SJSA1 (cell line): ENCODE data around the gene SMYD1. TPM values are rescaled to one million over a fixed set of nuclear protein-coding genes. Genes with fewer than 3 reads are reported as not detected.

ENCODE experiments used
- DNase-seq, 2 experiments: peaks; one replicate each; pipeline ENCODE4 v3.0.0-alpha.2; 2015 to 2020; ENCODE audit warnings: low spot score in 2 of 2, low read depth in 1 of 2
- H3K27ac ChIP-seq: fragments of 250-450 bp; sonication (Bioruptor Pico); 2 replicates; pipeline ENCODE4 v1.5.1; 2020; ENCODE audit warnings: mild to moderate bottlenecking, moderate library complexity
- H3K27me3 ChIP-seq: fragments of 250-450 bp; sonication (Bioruptor Pico); replicated peaks from 2 replicates; pipeline ENCODE4 v1.5.1; 2020; ENCODE audit warnings: mild to moderate bottlenecking, moderate library complexity
- H3K36me3 ChIP-seq: fragments of 250-450 bp; sonication (Bioruptor Pico); 2 replicates; pipeline ENCODE4 v1.5.1; 2020; ENCODE audit warnings: mild to moderate bottlenecking
- H3K4me1 ChIP-seq: fragments of 250-450 bp; sonication (Bioruptor Pico); replicated peaks from 2 replicates; pipeline ENCODE4 v1.6.1; 2021; ENCODE audit warnings: mild to moderate bottlenecking
- H3K4me3 ChIP-seq: fragments of 250-450 bp; sonication (Bioruptor Pico); 2 replicates; pipeline ENCODE4 v1.5.1; 2020; ENCODE audit warnings: mild to moderate bottlenecking
- H3K9me3 ChIP-seq: fragments of 250-450 bp; sonication (Bioruptor Pico); replicated peaks from 2 replicates; pipeline ENCODE4 v1.5.1; 2020; ENCODE audit warnings: mild to moderate bottlenecking
- total RNA-seq: library from RNA; depleted of rRNA; stranded (reverse); fragments of >200 nt; shearing (Covaris generic); gene quantifications from 2 replicates; pipeline ENCODE4 v1.2.3, GENCODE V29; 2014

The SMYD1 gene
- total RNA-seq, 1 experiment from 2014 or later = not detected

- no peak for DNase-seq
- no peaks in the 10 kb centered on the region for H3K36me3 ChIP-seq
- 0 out of 2 replicates have a peak, but pooled peaks cover 3% of the 10 kb centered on the region for H3K27me3 ChIP-seq
- H3K27ac ChIP-seq = no peak overlapping the region
- H3K4me1 ChIP-seq = no peaks in the 10 kb centered on the region
- no peaks in the 10 kb centered on the region for H3K9me3 ChIP-seq
- no peak overlapping the region for H3K4me3 ChIP-seq
Observed at GRCh38 chr2:88125344-88125923, 57.8 kb downstream of the SMYD1 start.

- no peaks in the 10 kb centered on the region for H3K27me3 ChIP-seq
- DNase-seq = no peak
- H3K9me3 ChIP-seq = no peaks in the 10 kb centered on the region
- H3K36me3 ChIP-seq = no peaks in the 10 kb centered on the region
- no peak overlapping the region for H3K4me3 ChIP-seq
- no peaks in the 10 kb centered on the region for H3K4me1 ChIP-seq
- H3K27ac ChIP-seq = no peak overlapping the region
Observed at GRCh38 chr2:88125924-88126771, 58.5 kb downstream of the SMYD1 start.

GRCh38 chr2:88126772-88127637, 59.4 kb downstream of the SMYD1 start:
- Histone ChIP-seq H3K27me3 (no peaks in the 10 kb centered on the region), H3K9me3 (no peaks in the 10 kb centered on the region), H3K4me3 (no peak overlapping the region), H3K4me1 (no peaks in the 10 kb centered on the region), H3K36me3 (no peaks in the 10 kb centered on the region), H3K27ac (no peak overlapping the region)
- DNase-seq = no peak

GRCh38 chr2:88127638-88127887, 59.9 kb downstream of the SMYD1 start:
- H3K4me1 ChIP-seq = no peaks in the 10 kb centered on the region
- no peaks in the 10 kb centered on the region for H3K9me3 ChIP-seq
- no peaks in the 10 kb centered on the region for H3K27me3 ChIP-seq
- H3K36me3 ChIP-seq = no peaks in the 10 kb centered on the region
- DNase-seq = no peak
- no peak overlapping the region for H3K4me3 ChIP-seq
- H3K27ac ChIP-seq = no peak overlapping the region

GRCh38 chr2:88127888-88128653, 60.4 kb downstream of the SMYD1 start, which contains the start of gene FABP1:
Gene FABP1 (minus strand): TSS chr2:88128062. CDS start chr2:88128017, 45 bp downstream.
- no peaks in the 10 kb centered on the region for H3K27me3 ChIP-seq

GRCh38 chr2:88128654-88129312, 61.2 kb downstream of the SMYD1 start:
- H3K36me3 ChIP-seq = no peaks in the 10 kb centered on the region
- no peak overlapping the region for H3K4me3 ChIP-seq
- H3K9me3 ChIP-seq = no peaks in the 10 kb centered on the region
- H3K4me1 ChIP-seq = no peaks in the 10 kb centered on the region
- no peak overlapping the region for H3K27ac ChIP-seq
- no peak for DNase-seq
- H3K27me3 ChIP-seq = no peaks in the 10 kb centered on the region

More at GRCh38 chr2:88127888-88128653, 60.4 kb downstream of the SMYD1 start, which contains the start of gene FABP1:
- DNase-seq = no peak
- Histone ChIP-seq H3K9me3 (no peaks in the 10 kb centered on the region), H3K27ac (no peak within 1 kb of the TSS), H3K4me1 (no peaks in the 10 kb centered on the region), H3K36me3 (no peaks in the 10 kb centered on the region), H3K4me3 (no peak within 1 kb of the TSS)

- no peaks in the 10 kb centered on the region for H3K27me3 ChIP-seq
- H3K27ac ChIP-seq = no peak overlapping the region
- no peaks in the 10 kb centered on the region for H3K36me3 ChIP-seq
- no peaks in the 10 kb centered on the region for H3K4me1 ChIP-seq
- no peak overlapping the region for H3K4me3 ChIP-seq
- H3K9me3 ChIP-seq = no peaks in the 10 kb centered on the region
- DNase-seq = no peak
Observed at GRCh38 chr2:88129313-88129959, 61.8 kb downstream of the SMYD1 start.

GRCh38 chr2:88131201-88131998, 63.8 kb downstream of the SMYD1 start:
- no peaks in the 10 kb centered on the region for H3K36me3 ChIP-seq
- no peak overlapping the region for H3K27ac ChIP-seq
- H3K9me3 ChIP-seq = no peaks in the 10 kb centered on the region
- DNase-seq = no peak
- H3K4me3 ChIP-seq = no peak overlapping the region
- H3K27me3 ChIP-seq = 0 out of 2 replicates have a peak, but pooled peaks cover 3% of the 10 kb centered on the region
- no peaks in the 10 kb centered on the region for H3K4me1 ChIP-seq

GRCh38 chr2:88131999-88132368, 64.4 kb downstream of the SMYD1 start:
- Histone ChIP-seq H3K36me3 (no peaks in the 10 kb centered on the region), H3K27me3 (0 out of 2 replicates have a peak, but pooled peaks cover 4% of the 10 kb centered on the region), H3K4me1 (no peaks in the 10 kb centered on the region), H3K9me3 (no peaks in the 10 kb centered on the region), H3K27ac (no peak overlapping the region), H3K4me3 (no peak overlapping the region)
- DNase-seq = no peak

GRCh38 chr2:88133875-88134274, 66.2 kb downstream of the SMYD1 start:
- Histone ChIP-seq H3K9me3 (no peaks in the 10 kb centered on the region), H3K36me3 (no peaks in the 10 kb centered on the region), H3K27ac (no peak overlapping the region), H3K27me3 (0 out of 2 replicates have a peak, but pooled peaks cover 6% of the 10 kb centered on the region), H3K4me3 (no peak overlapping the region), H3K4me1 (no peaks in the 10 kb centered on the region)
- DNase-seq = no peak

- H3K27ac ChIP-seq = no peak overlapping the region
- H3K9me3 ChIP-seq = no peaks in the 10 kb centered on the region
- no peak overlapping the region for H3K4me3 ChIP-seq
- H3K36me3 ChIP-seq = no peaks in the 10 kb centered on the region
- no peak for DNase-seq
- peaks cover 14% of the 10 kb centered on the region; the same call in 1 of the 2 replicates for H3K27me3 ChIP-seq
- H3K4me1 ChIP-seq = no peaks in the 10 kb centered on the region
Observed at GRCh38 chr2:88136817-88137216, 69.2 kb downstream of the SMYD1 start.

- Histone ChIP-seq H3K27ac (no peak overlapping the region), H3K27me3 (peaks cover 16% of the 10 kb centered on the region; the same call in 1 of the 2 replicates), H3K9me3 (no peaks in the 10 kb centered on the region), H3K4me1 (no peaks in the 10 kb centered on the region), H3K36me3 (no peaks in the 10 kb centered on the region), H3K4me3 (no peak overlapping the region)
- DNase-seq = no peak
Observed at GRCh38 chr2:88137833-88138232, 70.2 kb downstream of the SMYD1 start.
